ENCODE data around the gene SPRR4.

DNA sequence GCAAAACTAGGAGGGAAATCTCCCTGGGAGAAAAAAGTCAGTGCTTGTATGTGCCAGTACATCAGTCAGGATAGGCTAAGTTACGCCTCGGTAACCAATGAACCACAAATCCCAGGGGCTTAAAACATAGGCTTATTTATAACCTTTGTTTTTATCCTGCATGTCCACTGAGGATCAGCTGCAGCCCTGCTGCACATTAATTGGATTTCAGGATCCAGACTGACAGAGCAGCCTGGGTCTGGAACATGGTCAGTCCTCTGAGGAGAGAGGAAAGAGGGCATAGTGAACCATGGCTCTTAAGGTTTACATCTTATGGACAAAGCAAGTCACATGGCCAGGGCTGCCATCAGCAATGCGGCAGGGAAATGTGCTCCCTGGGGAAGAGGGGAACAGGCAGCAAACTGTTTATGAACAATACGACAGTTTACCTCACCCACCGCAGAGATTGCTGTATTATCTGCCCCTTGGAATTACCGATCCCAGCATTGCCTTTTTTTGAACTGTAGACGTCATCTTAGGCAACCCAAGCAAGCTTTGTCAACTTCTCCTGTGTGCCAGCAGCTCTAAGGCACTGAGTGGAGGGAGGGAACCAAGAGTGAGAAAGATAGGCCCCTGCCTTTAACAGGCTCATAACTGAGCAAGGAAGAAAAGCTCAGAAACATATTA is 9.1 kb upstream of the SPRR4 start:
- TF ChIP-seq POLR2A (IDR thresholded peaks at IDR 0.05; ENCODE audit: low read depth, low read length) (no peak), POLR2AphosphoS5 (IDR thresholded peaks at IDR 0.05; ENCODE audit: low read depth, low read length) (no peak), TAF1 (IDR thresholded peaks at IDR 0.05; ENCODE audit: borderline replicate concordance, low read depth, low read length) (no peak)
